Type B pancreatic cell (in vitro differentiated cells): ENCODE data around the gene TNS4. TPM values are rescaled to one million over a fixed set of nuclear protein-coding genes. Genes with fewer than 3 reads are reported as not detected.
"Not testable (repeated sequence)": the region's sequence is repeated elsewhere in the genome, so short reads cannot be mapped to it uniquely, and the experiment has no call there.

Source experiments
- DNase-seq: peaks from one replicate; pipeline ENCODE4 v3.0.0; 2021; ENCODE audit warnings: mixed read lengths; ENCODE audit not compliant: unreplicated experiment; ENCODE audit errors: extremely low spot score
- H3K27ac Mint-ChIP-seq: 2 replicates; pipeline ENCODE4 v1.8.0; 2021; ENCODE audit warnings: mild to moderate bottlenecking, mixed read lengths
- H3K27me3 Mint-ChIP-seq: 2 replicates; pipeline ENCODE4 v1.8.0; 2021; ENCODE audit warnings: mixed read lengths
- H3K36me3 Mint-ChIP-seq: 2 replicates; pipeline ENCODE4 v1.8.0; 2021; ENCODE audit warnings: mixed read lengths
- H3K4me1 Mint-ChIP-seq: one replicate; pipeline ENCODE4 v1.8.0; 2021; ENCODE audit warnings: mixed read lengths; ENCODE audit not compliant: unreplicated experiment
- H3K4me3 Mint-ChIP-seq: 2 replicates; pipeline ENCODE4 v1.8.0; 2021; ENCODE audit warnings: mild to moderate bottlenecking, mixed read lengths
- H3K9me3 Mint-ChIP-seq: 2 replicates; pipeline ENCODE4 v1.8.0; 2021; ENCODE audit warnings: mixed read lengths
- total RNA-seq: library from RNA; stranded (reverse); gene quantifications from 2 replicates; pipeline ENCODE4 v1.2.1, GENCODE V29; 2021; ENCODE audit warnings: low replicate concordance
- TF ChIP-seq, protein P1 (sequence below): fragments of 200-600 bp; sonication (generic); conservative IDR thresholded peaks from 2 replicates; pipeline ENCODE4 v1.5.0; 2021; ENCODE audit warnings: antibody characterized with exemption, mild to moderate bottlenecking

The TNS4 gene
- total RNA-seq, 1 donor from 2014 or later = 2.3 TPM

DNA sequence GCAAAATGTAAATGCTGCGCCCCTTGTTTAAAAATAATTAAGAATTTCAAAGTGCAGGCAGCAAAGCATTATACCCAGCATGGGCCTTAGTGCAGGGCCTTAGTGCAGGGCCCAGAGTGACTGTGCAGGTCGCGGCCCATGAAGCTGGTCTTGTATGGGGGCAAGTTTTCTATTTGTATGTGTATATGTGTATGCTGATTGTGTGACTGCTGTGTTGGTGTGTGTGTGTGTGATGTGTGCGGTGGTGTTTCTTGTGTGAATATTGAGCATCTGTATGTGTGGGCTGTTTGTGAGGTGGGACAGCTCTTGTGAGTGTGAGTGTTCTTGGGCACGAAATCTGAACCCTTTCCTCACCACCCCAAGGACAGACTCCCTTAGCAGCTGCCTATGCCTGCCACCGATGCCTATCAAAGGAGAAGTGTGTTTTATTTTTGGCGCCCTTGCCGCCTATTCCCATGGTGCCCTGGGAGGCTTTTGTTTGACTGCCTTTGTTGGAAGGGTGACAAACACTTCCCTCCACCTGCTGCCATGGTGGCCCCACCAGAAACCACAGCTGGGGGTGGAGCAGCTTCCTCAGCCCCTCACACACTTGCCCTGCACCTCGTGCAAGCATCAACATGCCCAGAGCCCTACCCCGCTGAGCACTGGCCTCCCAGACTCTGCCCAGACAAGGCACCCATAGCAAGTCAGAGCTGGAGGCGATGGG is 45.8 kb upstream of the TNS4 start:
- TF ChIP-seq, protein P1, sequence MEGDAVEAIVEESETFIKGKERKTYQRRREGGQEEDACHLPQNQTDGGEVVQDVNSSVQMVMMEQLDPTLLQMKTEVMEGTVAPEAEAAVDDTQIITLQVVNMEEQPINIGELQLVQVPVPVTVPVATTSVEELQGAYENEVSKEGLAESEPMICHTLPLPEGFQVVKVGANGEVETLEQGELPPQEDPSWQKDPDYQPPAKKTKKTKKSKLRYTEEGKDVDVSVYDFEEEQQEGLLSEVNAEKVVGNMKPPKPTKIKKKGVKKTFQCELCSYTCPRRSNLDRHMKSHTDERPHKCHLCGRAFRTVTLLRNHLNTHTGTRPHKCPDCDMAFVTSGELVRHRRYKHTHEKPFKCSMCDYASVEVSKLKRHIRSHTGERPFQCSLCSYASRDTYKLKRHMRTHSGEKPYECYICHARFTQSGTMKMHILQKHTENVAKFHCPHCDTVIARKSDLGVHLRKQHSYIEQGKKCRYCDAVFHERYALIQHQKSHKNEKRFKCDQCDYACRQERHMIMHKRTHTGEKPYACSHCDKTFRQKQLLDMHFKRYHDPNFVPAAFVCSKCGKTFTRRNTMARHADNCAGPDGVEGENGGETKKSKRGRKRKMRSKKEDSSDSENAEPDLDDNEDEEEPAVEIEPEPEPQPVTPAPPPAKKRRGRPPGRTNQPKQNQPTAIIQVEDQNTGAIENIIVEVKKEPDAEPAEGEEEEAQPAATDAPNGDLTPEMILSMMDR = no peak
- H3K36me3 Mint-ChIP-seq = no peaks in the 10 kb centered on the region
- H3K9me3 Mint-ChIP-seq = no peaks in the 10 kb centered on the region
- H3K4me3 Mint-ChIP-seq = no peak overlapping the region
- H3K4me1 Mint-ChIP-seq = peaks cover 47% of the 10 kb centered on the region
- no peak overlapping the region for H3K27ac Mint-ChIP-seq
- H3K27me3 Mint-ChIP-seq = no peaks in the 10 kb centered on the region
- DNase-seq = no peak

DNA sequence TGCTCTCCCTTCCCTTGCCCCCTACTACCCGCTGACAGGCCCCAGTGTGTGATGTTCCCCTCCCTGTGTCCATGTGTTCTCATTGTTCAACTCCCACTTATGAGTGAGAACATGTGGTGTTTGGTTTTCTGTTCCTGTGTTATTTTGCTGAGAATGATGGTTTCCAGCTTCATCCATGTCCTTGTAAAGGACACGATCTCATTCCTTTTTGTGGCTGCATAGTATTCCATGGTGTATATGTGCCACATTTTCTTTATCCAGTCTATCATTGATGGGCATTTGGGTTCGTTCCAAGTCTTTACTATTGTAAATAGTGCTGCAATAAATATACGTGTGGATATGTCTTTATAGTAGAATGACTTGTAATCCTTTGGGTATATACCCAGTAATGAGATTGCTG is 45.1 kb upstream of the TNS4 start:
- not testable (repeated sequence) for H3K36me3 Mint-ChIP-seq, H3K9me3 Mint-ChIP-seq, H3K27ac Mint-ChIP-seq, H3K4me3 Mint-ChIP-seq, DNase-seq, H3K27me3 Mint-ChIP-seq
- H3K4me1 Mint-ChIP-seq = peaks cover 45% of the 10 kb centered on the region

DNA sequence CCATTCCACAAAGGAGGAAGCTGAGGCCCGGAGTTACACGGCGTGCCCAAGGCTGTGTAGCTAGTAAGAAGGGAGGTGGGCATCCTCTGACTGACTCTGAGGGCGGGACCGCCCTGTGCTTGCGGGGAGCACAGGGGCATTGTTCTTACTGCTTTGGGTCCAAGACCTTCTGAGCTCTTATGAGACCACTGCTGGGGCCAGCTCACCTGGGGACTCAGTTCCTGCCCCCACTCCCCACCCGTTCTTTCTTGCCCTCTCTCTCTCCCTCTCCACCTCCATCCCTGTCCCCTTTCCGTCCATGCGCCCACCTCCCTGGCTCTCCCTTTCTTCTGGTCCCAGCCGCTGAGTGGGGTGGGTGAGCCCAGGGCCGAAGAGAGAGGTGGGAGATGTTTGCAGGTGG is 44.2 kb upstream of the TNS4 start:
- no peak for DNase-seq
- Mint-ChIP-seq H3K36me3 (no peaks in the 10 kb centered on the region), H3K4me1 (peaks cover 44% of the 10 kb centered on the region), H3K27ac (no peak overlapping the region), H3K9me3 (no peaks in the 10 kb centered on the region), H3K27me3 (no peaks in the 10 kb centered on the region), H3K4me3 (no peak overlapping the region)
- TF ChIP-seq, protein P1 = no peak

DNA sequence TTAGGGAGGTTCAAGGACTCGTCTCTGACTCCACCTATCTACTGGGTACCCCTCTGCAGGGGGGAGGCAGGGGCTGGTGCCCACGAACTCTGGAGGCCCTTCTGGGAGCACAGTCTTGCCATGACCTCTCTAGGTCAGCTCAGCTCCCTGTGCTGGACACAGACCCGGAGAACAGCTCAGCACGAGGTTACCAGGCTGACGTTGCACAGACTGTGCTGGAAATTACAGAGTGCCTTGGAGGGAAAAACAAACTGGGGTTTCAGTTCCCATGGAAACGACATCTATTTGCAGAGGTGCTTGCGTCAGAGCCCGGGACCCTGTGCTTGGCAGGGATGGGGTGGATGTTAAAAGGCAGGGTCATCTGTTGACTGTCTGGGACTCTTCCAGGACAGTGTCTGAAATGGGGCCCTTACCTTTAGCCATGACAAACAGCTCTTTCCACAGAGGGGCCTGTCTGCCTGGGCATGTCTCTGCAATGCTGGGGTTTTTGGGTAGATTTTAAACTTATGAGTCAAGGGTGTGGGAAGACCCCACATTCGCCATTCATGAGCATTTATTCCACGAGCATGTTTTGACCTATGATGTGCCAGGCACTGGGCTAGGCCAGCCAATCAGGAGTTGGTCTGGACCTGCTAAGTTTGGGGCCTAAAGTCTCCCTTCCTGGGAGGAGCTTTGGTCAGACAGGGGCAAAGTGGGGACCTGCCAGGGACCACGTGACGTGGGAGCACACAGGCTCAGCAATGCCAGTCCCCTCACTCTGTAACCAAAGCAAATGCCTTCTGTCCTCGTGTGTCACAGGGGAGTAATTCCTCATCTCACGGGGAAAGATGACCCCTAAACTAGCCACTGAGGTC is 41.4 kb upstream of the TNS4 start:
- peak overlapping the region; percentile 64 for H3K27ac Mint-ChIP-seq
- H3K4me1 Mint-ChIP-seq = peaks cover 24% of the 10 kb centered on the region
- H3K4me3 Mint-ChIP-seq = peak overlapping the region; percentile 55
- DNase-seq = no peak
- TF ChIP-seq, protein P1 = no peak
- H3K27me3 Mint-ChIP-seq = no peaks in the 10 kb centered on the region
- no peaks in the 10 kb centered on the region for H3K9me3 Mint-ChIP-seq
- H3K36me3 Mint-ChIP-seq = no peaks in the 10 kb centered on the region

DNA sequence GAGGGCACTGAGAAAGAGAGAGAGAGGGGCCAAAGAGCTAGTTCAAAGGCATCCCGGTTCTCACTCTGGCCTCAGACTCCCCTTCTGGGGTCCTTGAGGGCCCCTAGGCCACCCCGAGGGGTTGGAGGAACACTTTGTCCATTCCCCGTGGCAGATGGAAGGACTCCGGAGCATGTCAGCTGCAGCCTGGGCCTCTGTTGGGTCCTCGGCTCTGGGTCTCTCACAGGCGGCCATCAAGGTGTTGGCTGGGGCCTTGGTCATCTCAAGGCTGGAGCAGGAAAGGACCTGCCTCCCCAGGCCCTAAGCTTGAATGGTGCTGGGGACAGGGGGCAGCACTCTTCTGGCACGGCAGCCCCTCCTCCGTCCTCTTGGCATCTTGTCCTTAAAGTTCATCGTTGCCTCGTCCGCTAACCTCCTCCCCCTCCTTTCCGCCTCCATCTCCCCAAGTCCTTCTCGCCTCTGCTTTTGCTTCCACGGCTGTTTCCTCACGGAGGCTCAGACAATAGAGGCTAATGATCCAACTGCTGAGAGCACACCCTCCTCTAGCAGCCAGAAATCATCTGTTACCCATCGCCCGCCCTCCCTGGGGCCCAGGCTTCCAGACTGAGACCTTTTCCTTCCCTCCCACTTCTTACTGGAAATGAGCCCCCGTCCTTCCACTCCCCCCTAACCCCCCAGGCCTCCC is 40.6 kb upstream of the TNS4 start:
- peak overlapping the region; percentile 55 for H3K4me3 Mint-ChIP-seq
- DNase-seq = no peak
- TF ChIP-seq, protein P1 = no peak
- no peaks in the 10 kb centered on the region for H3K36me3 Mint-ChIP-seq
- peak overlapping the region; percentile 64 for H3K27ac Mint-ChIP-seq
- no peaks in the 10 kb centered on the region for H3K9me3 Mint-ChIP-seq
- H3K27me3 Mint-ChIP-seq = no peaks in the 10 kb centered on the region
- H3K4me1 Mint-ChIP-seq = peaks cover 25% of the 10 kb centered on the region
